Neural progenitor cell (in vitro differentiated cells): ENCODE data around the gene RHBDL2.

ENCODE experiments used
- EZH2 ChIP-seq: fragments of 200-600 bp; sonication (generic); IDR thresholded peaks from 2 replicates; pipeline ENCODE4 v1.6.1; 2017; ENCODE audit warnings: antibody characterized with exemption, mild to moderate bottlenecking, moderate library complexity
- EZH2phosphoT487 ChIP-seq: fragments of 200-600 bp; sonication (generic); IDR thresholded peaks from 2 replicates; pipeline ENCODE4 v1.6.1; 2017; ENCODE audit warnings: antibody characterized with exemption

DNA sequence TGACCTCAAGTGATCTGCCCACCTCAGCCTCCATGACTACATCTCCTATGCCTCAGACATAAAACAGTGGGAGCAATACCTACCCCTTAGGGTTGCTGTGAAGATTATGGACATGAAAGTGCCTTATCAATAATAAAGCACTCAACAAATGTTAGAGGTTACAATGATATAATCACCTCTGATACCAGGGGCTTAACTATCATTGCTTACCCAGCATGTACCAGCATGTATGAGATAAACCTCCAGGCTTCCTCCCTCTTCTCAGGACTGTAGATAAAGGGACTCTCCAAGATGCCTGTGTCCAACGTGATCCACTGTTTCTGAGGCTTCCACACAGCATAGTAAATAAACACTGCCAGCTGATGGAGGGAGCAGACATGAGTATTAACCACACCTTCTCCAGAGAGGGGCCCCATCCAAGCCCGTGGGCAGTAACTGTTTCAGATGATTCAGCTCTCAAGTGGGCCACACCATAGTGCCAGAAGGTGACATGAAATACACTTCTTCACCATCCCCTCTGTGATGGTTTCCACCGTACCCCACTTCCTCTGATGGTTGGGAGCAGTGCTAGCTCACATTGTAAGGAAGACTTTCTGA is 26.2 kb downstream of the RHBDL2 start:
- TF ChIP-seq EZH2 (no peak), EZH2phosphoT487 (no peak)
